22Rv1 (cell line): ENCODE data around the gene AFG1L.

Source experiments
- CTCF ChIP-seq: fragments of 450-650 bp; IDR thresholded peaks from 2 replicates; pipeline ENCODE4 v1.5.1; 2017; ENCODE audit warnings: mild to moderate bottlenecking
- ZFX ChIP-seq: fragments of 450-650 bp; IDR thresholded peaks from 2 replicates; pipeline ENCODE4 v1.6.1; 2017; ENCODE audit warnings: antibody characterized with exemption, borderline replicate concordance

- TF ChIP-seq CTCF = no peak
- TF ChIP-seq ZFX = no peak
These were observed 89.1 kb downstream of the AFG1L start for GRCh38 chr6:108383981-108384380.
